ENCODE results near the gene EXOC3. TPM values are rescaled to one million over a fixed set of nuclear protein-coding genes. Genes with fewer than 3 reads are reported as not detected.
A peak's percentile ranks its signal among the peaks of the same experiment; 100 is the strongest.
"Not testable (repeated sequence)": the region's sequence is repeated elsewhere in the genome, so short reads cannot be mapped to it uniquely, and the experiment has no call there.

The EXOC3 gene
- total RNA-seq, 1 donor from 2014 or later: 29.2 TPM

- Histone ChIP-seq H3K4me1 (ENCODE audit: control insufficient read depth in 3 of 3, insufficient read depth in 3 of 3, low read length in 3 of 3) (peaks cover 10 to 13% (median 12%) of the 10 kb centered on the region in 3 donors), H3K9ac (ENCODE audit: low read depth in 1 of 3, low read length in 3 of 3) (peak overlapping the region in 1 of 3 donors; percentile 5), H3K4me3 (ENCODE audit: low read length in 3 of 3) (peak overlapping the region; percentile 6 to 41 (median 38)), H3K36me3 (ENCODE audit: control insufficient read depth in 3 of 3, insufficient read depth in 3 of 3, low read length in 3 of 3) (no peaks in the 10 kb centered on the region), H3K9me3 (ENCODE audit: control insufficient read depth in 3 of 3, low read length in 3 of 3) (no peaks in the 10 kb centered on the region), H3K27ac (ENCODE audit: low read depth, low read length) (peak overlapping the region; percentile 19), H3K27me3 (ENCODE audit: control insufficient read depth in 3 of 3, insufficient read depth in 3 of 3, low read length in 3 of 3) (peaks cover 20 to 32% (median 25%) of the 10 kb centered on the region in 3 donors)
These were observed 43.4 kb upstream of the EXOC3 start for GRCh38 chr5:399296-400281.

- Histone ChIP-seq H3K36me3 (ENCODE audit: control insufficient read depth in 3 of 3, insufficient read depth in 3 of 3, low read length in 3 of 3) (no peaks in the 10 kb centered on the region), H3K27ac (ENCODE audit: low read depth, low read length) (no peak overlapping the region), H3K4me3 (ENCODE audit: low read length in 3 of 3) (peak overlapping the region; percentile 6 to 41 (median 38)), H3K4me1 (ENCODE audit: control insufficient read depth in 3 of 3, insufficient read depth in 3 of 3, low read length in 3 of 3) (peaks cover 10 to 13% (median 12%) of the 10 kb centered on the region in 3 donors), H3K9me3 (ENCODE audit: control insufficient read depth in 3 of 3, low read length in 3 of 3) (no peaks in the 10 kb centered on the region), H3K27me3 (ENCODE audit: control insufficient read depth in 3 of 3, insufficient read depth in 3 of 3, low read length in 3 of 3) (peaks cover 20 to 34% (median 28%) of the 10 kb centered on the region in 3 donors), H3K9ac (ENCODE audit: low read depth in 1 of 3, low read length in 3 of 3) (no peak overlapping the region)
These were observed 42.5 kb upstream of the EXOC3 start for GRCh38 chr5:400282-401145.

- H3K9me3 ChIP-seq (ENCODE audit: control insufficient read depth in 3 of 3, low read length in 3 of 3): no peaks in the 10 kb centered on the region
- peaks cover 10 to 13% (median 10%) of the 10 kb centered on the region in 3 donors for H3K4me1 ChIP-seq (ENCODE audit: control insufficient read depth in 3 of 3, insufficient read depth in 3 of 3, low read length in 3 of 3)
- H3K4me3 ChIP-seq (ENCODE audit: low read length in 3 of 3): no peak overlapping the region
- H3K27me3 ChIP-seq (ENCODE audit: control insufficient read depth in 3 of 3, insufficient read depth in 3 of 3, low read length in 3 of 3): peaks cover 20 to 34% (median 28%) of the 10 kb centered on the region in 3 donors
- H3K36me3 ChIP-seq (ENCODE audit: control insufficient read depth in 3 of 3, insufficient read depth in 3 of 3, low read length in 3 of 3): no peaks in the 10 kb centered on the region
- no peak overlapping the region for H3K9ac ChIP-seq (ENCODE audit: low read depth in 1 of 3, low read length in 3 of 3)
- H3K27ac ChIP-seq (ENCODE audit: low read depth, low read length): no peak overlapping the region
These were observed 41.6 kb upstream of the EXOC3 start for GRCh38 chr5:401146-402034.

DNA sequence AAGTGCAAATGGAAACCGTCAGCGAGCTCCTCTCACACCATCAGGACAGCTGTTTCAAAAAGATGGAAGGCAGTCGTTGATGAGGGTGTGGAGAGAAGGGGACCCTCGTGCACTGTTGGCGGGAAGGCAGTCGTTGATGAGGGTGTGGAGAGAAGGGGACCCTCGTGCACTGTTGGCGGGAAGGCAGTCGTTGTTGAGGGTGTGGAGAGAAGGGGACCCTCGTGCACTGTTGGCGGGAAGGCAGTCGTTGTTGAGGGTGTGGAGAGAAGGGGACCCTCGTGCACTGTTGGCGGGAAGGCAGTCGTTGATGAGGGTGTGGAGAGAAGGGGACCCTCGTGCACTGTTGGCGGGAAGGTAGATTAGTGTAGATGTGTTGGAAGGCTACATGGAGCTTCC is 40.8 kb upstream of the EXOC3 start:
- H3K4me1 ChIP-seq (ENCODE audit: control insufficient read depth in 3 of 3, insufficient read depth in 3 of 3, low read length in 3 of 3): peaks cover 10 to 13% (median 10%) of the 10 kb centered on the region in 3 donors
- H3K9ac ChIP-seq (ENCODE audit: low read depth in 1 of 3, low read length in 3 of 3); H3K36me3 ChIP-seq (ENCODE audit: control insufficient read depth in 3 of 3, insufficient read depth in 3 of 3, low read length in 3 of 3); H3K9me3 ChIP-seq (ENCODE audit: control insufficient read depth in 3 of 3, low read length in 3 of 3); H3K27ac ChIP-seq (ENCODE audit: low read depth, low read length); H3K4me3 ChIP-seq (ENCODE audit: low read length in 3 of 3): not testable (repeated sequence)
- peaks cover 20 to 34% (median 28%) of the 10 kb centered on the region in 3 donors for H3K27me3 ChIP-seq (ENCODE audit: control insufficient read depth in 3 of 3, insufficient read depth in 3 of 3, low read length in 3 of 3)

- Histone ChIP-seq H3K4me1 (ENCODE audit: control insufficient read depth in 3 of 3, insufficient read depth in 3 of 3, low read length in 3 of 3) (peaks cover 10 to 13% (median 10%) of the 10 kb centered on the region in 3 donors), H3K9me3 (ENCODE audit: control insufficient read depth in 3 of 3, low read length in 3 of 3) (no peaks in the 10 kb centered on the region), H3K27me3 (ENCODE audit: control insufficient read depth in 3 of 3, insufficient read depth in 3 of 3, low read length in 3 of 3) (peaks cover 20 to 34% (median 28%) of the 10 kb centered on the region in 3 donors), H3K36me3 (ENCODE audit: control insufficient read depth in 3 of 3, insufficient read depth in 3 of 3, low read length in 3 of 3) (no peaks in the 10 kb centered on the region), H3K9ac (ENCODE audit: low read depth in 1 of 3, low read length in 3 of 3) (no peak overlapping the region), H3K4me3 (ENCODE audit: low read length in 3 of 3) (no peak overlapping the region), H3K27ac (ENCODE audit: low read depth, low read length) (no peak overlapping the region)
These were observed 40.2 kb upstream of the EXOC3 start for GRCh38 chr5:402615-403359.

GRCh38 chr5:403995-404394 is 39.0 kb upstream of the EXOC3 start:
- Histone ChIP-seq H3K36me3 (ENCODE audit: control insufficient read depth in 3 of 3, insufficient read depth in 3 of 3, low read length in 3 of 3) (no peaks in the 10 kb centered on the region), H3K4me3 (ENCODE audit: low read length in 3 of 3) (no peak overlapping the region), H3K9ac (ENCODE audit: low read depth in 1 of 3, low read length in 3 of 3) (no peak overlapping the region), H3K4me1 (ENCODE audit: control insufficient read depth in 3 of 3, insufficient read depth in 3 of 3, low read length in 3 of 3) (peaks cover 10 to 13% (median 10%) of the 10 kb centered on the region in 3 donors), H3K27me3 (ENCODE audit: control insufficient read depth in 3 of 3, insufficient read depth in 3 of 3, low read length in 3 of 3) (peaks cover 18 to 32% (median 21%) of the 10 kb centered on the region in 3 donors), H3K27ac (ENCODE audit: low read depth, low read length) (no peak overlapping the region), H3K9me3 (ENCODE audit: control insufficient read depth in 3 of 3, low read length in 3 of 3) (no peaks in the 10 kb centered on the region)

DNA sequence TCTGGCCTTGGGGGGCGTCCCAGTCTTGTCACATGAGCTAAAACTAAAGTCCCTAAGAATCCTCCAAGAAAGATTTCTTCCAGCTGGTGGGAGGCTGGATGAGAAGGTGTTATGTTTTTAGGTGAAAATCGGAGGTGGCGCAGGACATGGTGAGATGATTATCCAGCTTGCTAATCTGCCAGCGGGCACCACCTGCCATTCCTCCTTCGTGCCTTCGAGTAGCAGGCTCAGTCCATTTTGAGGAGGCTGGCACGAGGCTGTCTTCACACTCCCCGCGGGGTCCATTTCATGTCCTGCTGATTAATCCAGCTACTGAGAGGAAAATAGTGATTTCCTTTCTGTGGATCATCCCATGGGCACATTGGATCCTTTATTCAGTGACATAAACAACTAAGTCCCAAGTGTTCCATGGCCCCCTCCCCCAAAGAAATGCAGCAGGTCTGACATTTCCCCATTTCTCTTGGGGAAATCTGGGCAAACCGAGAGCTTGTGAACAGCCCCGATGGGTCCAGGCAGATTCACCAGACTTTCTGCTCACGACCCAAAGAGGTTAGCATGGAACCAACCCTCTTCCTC is 38.2 kb upstream of the EXOC3 start:
- Histone ChIP-seq H3K9ac (ENCODE audit: low read depth in 1 of 3, low read length in 3 of 3) (no peak overlapping the region), H3K9me3 (ENCODE audit: control insufficient read depth in 3 of 3, low read length in 3 of 3) (no peaks in the 10 kb centered on the region), H3K36me3 (ENCODE audit: control insufficient read depth in 3 of 3, insufficient read depth in 3 of 3, low read length in 3 of 3) (no peaks in the 10 kb centered on the region), H3K27ac (ENCODE audit: low read depth, low read length) (no peak overlapping the region), H3K27me3 (ENCODE audit: control insufficient read depth in 3 of 3, insufficient read depth in 3 of 3, low read length in 3 of 3) (peaks cover 14 to 25% (median 16%) of the 10 kb centered on the region in 3 donors), H3K4me1 (ENCODE audit: control insufficient read depth in 3 of 3, insufficient read depth in 3 of 3, low read length in 3 of 3) (peaks cover 5 to 7% (median 5%) of the 10 kb centered on the region in 3 donors), H3K4me3 (ENCODE audit: low read length in 3 of 3) (no peak overlapping the region)

DNA sequence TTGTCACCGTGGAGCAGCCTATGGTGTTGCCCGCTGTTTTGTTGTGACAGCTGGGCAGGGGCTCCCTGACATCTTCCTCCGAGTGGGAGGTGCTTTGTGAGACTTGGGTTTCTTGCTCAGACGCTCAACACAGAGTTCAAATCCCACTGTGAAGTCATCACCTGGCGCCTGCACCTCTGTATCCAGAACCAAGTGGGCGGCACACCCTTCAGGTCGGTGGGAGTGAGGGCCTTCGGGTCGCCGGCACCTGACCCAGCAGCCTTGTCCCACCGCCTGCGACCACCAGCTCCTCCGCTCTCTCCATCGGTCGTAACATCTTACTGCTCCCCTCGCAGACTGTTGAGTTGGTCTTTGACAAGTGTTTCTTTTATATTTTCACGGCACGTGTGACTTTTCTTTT is 37.6 kb upstream of the EXOC3 start:
- H3K27me3 ChIP-seq (ENCODE audit: control insufficient read depth in 3 of 3, insufficient read depth in 3 of 3, low read length in 3 of 3): peaks cover 9 to 21% (median 14%) of the 10 kb centered on the region in 3 donors
- no peaks in the 10 kb centered on the region for H3K36me3 ChIP-seq (ENCODE audit: control insufficient read depth in 3 of 3, insufficient read depth in 3 of 3, low read length in 3 of 3)
- H3K4me3 ChIP-seq (ENCODE audit: low read length in 3 of 3): no peak overlapping the region
- H3K27ac ChIP-seq (ENCODE audit: low read depth, low read length): no peak overlapping the region
- peaks cover 0 to 2% (median 0%) of the 10 kb centered on the region in 3 donors for H3K4me1 ChIP-seq (ENCODE audit: control insufficient read depth in 3 of 3, insufficient read depth in 3 of 3, low read length in 3 of 3)
- H3K9ac ChIP-seq (ENCODE audit: low read depth in 1 of 3, low read length in 3 of 3): no peak overlapping the region
- no peaks in the 10 kb centered on the region for H3K9me3 ChIP-seq (ENCODE audit: control insufficient read depth in 3 of 3, low read length in 3 of 3)

All from skeletal muscle tissue (tissue), 4 donors.